Hypothalamus (tissue), 51 donors: ENCODE measurements around the gene HOXA9.
A peak's percentile ranks its signal among the peaks of the same experiment; 100 is the strongest.

Experiments
- DNase-seq, 51 donors: peaks; one replicate each; lab custom pipeline; 2025; lab: John Stamatoyannopoulos, UW

The HOXA9 gene

GRCh38 chr7:27167916-27168264 lies 2.6 kb upstream of the HOXA9 start:
- no peak for DNase-seq

- DNase-seq: no peak
These were observed 1.5 kb upstream of the HOXA9 start for GRCh38 chr7:27166531-27167505.

- no peak for DNase-seq
These were observed 726 bp upstream of the HOXA9 start for GRCh38 chr7:27165996-27166530.

GRCh38 chr7:27164367-27165088 lies 809 bp downstream of the HOXA9 start:
- no peak for DNase-seq

- DNase-seq: no peak
These were observed 1.3 kb downstream of the HOXA9 start for GRCh38 chr7:27164045-27164366.

GRCh38 chr7:27163288-27164044 lies 1.9 kb downstream of the HOXA9 start:
- DNase-seq: no peak

- no peak for DNase-seq
These were observed 2.6 kb downstream of the HOXA9 start for GRCh38 chr7:27162561-27163287.

- no peak for DNase-seq
These were observed 3.4 kb downstream of the HOXA9 start for GRCh38 chr7:27161721-27162560.

GRCh38 chr7:27161214-27161720 lies 4.1 kb downstream of the HOXA9 start:
- DNase-seq: peak in 5 of 51 donors; percentile 12 to 24 (median 16)

- DNase-seq: peak in 50 of 51 donors; percentile 6 to 84 (median 64)
These were observed 4.7 kb downstream of the HOXA9 start for GRCh38 chr7:27160546-27161213.

- no peak for DNase-seq
These were observed 5.2 kb downstream of the HOXA9 start for GRCh38 chr7:27160145-27160545.

GRCh38 chr7:27159266-27160144 lies 5.8 kb downstream of the HOXA9 start:
- no peak for DNase-seq

- no peak for DNase-seq
These were observed 6.7 kb downstream of the HOXA9 start for GRCh38 chr7:27158436-27159265.

GRCh38 chr7:27157702-27158431 lies 7.5 kb downstream of the HOXA9 start:
- DNase-seq: no peak

GRCh38 chr7:27156916-27157701 lies 8.2 kb downstream of the HOXA9 start:
- DNase-seq: no peak
